CD14-positive monocyte (primary cell): ENCODE measurements around the gene ROBO4. TPM values are rescaled to one million over a fixed set of nuclear protein-coding genes. Genes with fewer than 3 reads are reported as not detected.

ENCODE experiments used
- DNase-seq, 3 donors: peaks; one replicate each; pipeline ENCODE4 v3.0.0-alpha.2; 2011 to 2022
- H2AFZ ChIP-seq: 2 replicates; pipeline ENCODE4 v1.6.0; 2012; ENCODE audit warnings: mild to moderate bottlenecking, low read depth, low read length, inconsistent platforms; ENCODE audit not compliant: insufficient read depth, poor library complexity, severe bottlenecking
- H3K27ac ChIP-seq, 2 donors: 1 replicate in 1 of 2; 2 replicates in 1 of 2; pipeline ENCODE4 v1.5.1; 2012 to 2013; ENCODE audit warnings: low read length in 2 of 2, control low read depth in 1 of 2, inconsistent platforms in 1 of 2, low read depth in 1 of 2, mild to moderate bottlenecking in 1 of 2
- H3K27me3 ChIP-seq, 2 donors: one replicate each; pipeline versions ENCODE4 v1.6.0 to v1.6.1; 2011 to 2013; ENCODE audit warnings: low read length in 2 of 2; ENCODE audit not compliant: control insufficient read depth in 2 of 2, insufficient read depth in 2 of 2
- H3K36me3 ChIP-seq, 2 donors: replicated peaks in 1 of 2; 1 replicate in 1 of 2; 2 replicates in 1 of 2; pipeline versions ENCODE4 v1.5.1 to v1.6.1; 2012 to 2013; ENCODE audit warnings: low read length in 2 of 2, control low read depth in 1 of 2, inconsistent platforms in 1 of 2, mild to moderate bottlenecking in 1 of 2; ENCODE audit not compliant: insufficient read depth in 2 of 2, control insufficient read depth in 1 of 2
- H3K4me1 ChIP-seq, 2 donors: 1 replicate in 1 of 2; 2 replicates in 1 of 2; pipeline versions ENCODE4 v1.5.1 to v1.6.1; 2012 to 2013; ENCODE audit warnings: low read length in 2 of 2, control low read depth in 1 of 2, inconsistent platforms in 1 of 2, mild to moderate bottlenecking in 1 of 2, moderate library complexity in 1 of 2; ENCODE audit not compliant: insufficient read depth in 2 of 2, control insufficient read depth in 1 of 2
- H3K4me2 ChIP-seq: replicated peaks from 2 replicates; pipeline ENCODE3; 2012; ENCODE audit warnings: low read length, moderate library complexity, mild to moderate bottlenecking; ENCODE audit not compliant: poor library complexity, severe bottlenecking; ENCODE audit errors: extremely low read depth
- H3K4me3 ChIP-seq, 3 experiments: fragments of 200-600 bp in 1 of 3; sonication (generic) in 1 of 3; replicated peaks in 1 of 3; 1 replicate in 2 of 3; 2 replicates in 1 of 3; pipeline ENCODE4 v1.5.1; 2011 to 2013; ENCODE audit warnings: low read length in 3 of 3, mild to moderate bottlenecking in 3 of 3, control low read depth in 2 of 3, low read depth in 2 of 3, inconsistent platforms in 1 of 3, moderate library complexity in 1 of 3
- H3K79me2 ChIP-seq: 2 replicates; pipeline ENCODE4 v1.6.0; 2012; ENCODE audit warnings: mild to moderate bottlenecking, control low read depth, inconsistent platforms, low read length, moderate library complexity; ENCODE audit not compliant: insufficient read depth
- H3K9ac ChIP-seq: 2 replicates; pipeline ENCODE4 v1.6.0; 2017; ENCODE audit warnings: low read length, mild to moderate bottlenecking; ENCODE audit not compliant: insufficient read depth, poor library complexity, severe bottlenecking
- H3K9me3 ChIP-seq, 2 donors: replicated peaks in 1 of 2; 1 replicate in 1 of 2; 2 replicates in 1 of 2; pipeline versions ENCODE4 v1.5.1 to v1.6.1; 2012 to 2013; ENCODE audit warnings: low read length in 2 of 2, control low read depth in 1 of 2; ENCODE audit not compliant: control insufficient read depth in 1 of 2, insufficient read depth in 1 of 2
- H4K20me1 ChIP-seq: 2 replicates; pipeline ENCODE4 v1.6.0; 2012; ENCODE audit warnings: mild to moderate bottlenecking, low read length, control low read depth, moderate library complexity; ENCODE audit not compliant: insufficient read depth
- H3K27ac Mint-ChIP-seq, 7 donors: one replicate each; pipeline ENCODE4 v1.8.0; 2020; ENCODE audit warnings: mild to moderate bottlenecking in 7 of 7, mixed read lengths in 7 of 7, moderate library complexity in 6 of 7, inconsistent platforms in 2 of 7
- H3K27me3 Mint-ChIP-seq, 3 donors: one replicate each; pipeline ENCODE4 v1.8.0; 2021 to 2022; ENCODE audit warnings: low read depth in 3 of 3, mild to moderate bottlenecking in 3 of 3, mixed read lengths in 3 of 3, moderate library complexity in 3 of 3, inconsistent platforms in 1 of 3
- H3K36me3 Mint-ChIP-seq, 2 donors: one replicate each; pipeline ENCODE4 v1.8.0; 2020; ENCODE audit warnings: mixed read lengths in 2 of 2, inconsistent platforms in 1 of 2, mild to moderate bottlenecking in 1 of 2
- H3K4me1 Mint-ChIP-seq: one replicate; pipeline ENCODE4 v1.8.0; 2020; ENCODE audit warnings: mild to moderate bottlenecking, mixed read lengths
- H3K4me3 Mint-ChIP-seq, 2 donors: one replicate each; pipeline ENCODE4 v1.8.0; 2020; ENCODE audit warnings: mild to moderate bottlenecking in 2 of 2, mixed read lengths in 2 of 2, moderate library complexity in 1 of 2
- H3K9me3 Mint-ChIP-seq, 7 donors: one replicate each; pipeline ENCODE4 v1.8.0; 2020 to 2022; ENCODE audit warnings: mixed read lengths in 7 of 7, mild to moderate bottlenecking in 6 of 7, moderate library complexity in 6 of 7, inconsistent platforms in 2 of 7
- WGBS: methylation state at CpG from one replicate; pipeline ENCODE4 v1.1.5; 2013; ENCODE audit warnings: missing lambda C conversion rate; ENCODE audit not compliant: insufficient coverage; 5-methylcytosine and 5-hydroxymethylcytosine counted together
- intact Hi-C, 2 donors: fragments of 100-400 bp; cut with micrococcal nuclease; formaldehyde crosslinking; loops; one replicate each; pipeline versions ENCODE4 v1.15.0 to v1.15.1; 2023
- polyA plus RNA-seq, 3 donors: library from polyadenylated mRNA; depleted of rRNA in 1 of 3; unstranded in 2 of 3; stranded (reverse) in 1 of 3; fragments of 300-500 nt in 2 of 3; fragments of >200 nt in 1 of 3; fragmentation: Illumina TruSeq in 2 of 3; gene quantifications; 1 replicate in 2 of 3; 2 replicates in 1 of 3; pipeline ENCODE4 v1.2.3, GENCODE V29; 2012 to 2021
- TF ChIP-seq, protein P1 (sequence below): fragments of 200-600 bp; IDR thresholded peaks from one replicate; pipeline ENCODE4 v1.8.0; 2022; ENCODE audit warnings: antibody characterized with exemption, mild to moderate bottlenecking

ROBO4 gene
- polyA plus RNA-seq, 3 donors: 0.19 to 0.20 TPM; not detected in 1

DNA sequence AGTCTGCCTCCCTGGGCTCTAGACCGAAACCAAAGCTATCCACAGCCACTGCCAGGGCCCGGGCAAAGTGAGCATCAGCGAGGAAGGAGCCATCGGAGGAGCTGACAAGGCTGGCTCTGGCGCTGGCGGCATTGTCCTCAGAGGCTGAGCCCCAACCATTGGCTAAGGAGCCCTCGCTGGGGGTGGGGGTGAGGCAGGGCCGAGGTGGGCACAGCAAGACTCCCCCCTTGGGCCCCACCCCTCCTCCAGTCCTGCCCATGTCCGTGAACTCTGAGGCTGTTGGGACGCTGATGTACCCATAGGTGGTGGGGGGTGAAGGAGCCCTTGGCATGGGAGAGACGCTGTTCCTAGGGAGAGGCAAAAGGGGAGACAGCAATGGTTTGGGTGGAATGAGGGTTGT lies 11.2 kb downstream of the ROBO4 start:
- no peaks in the 10 kb centered on the region for H3K9me3 Mint-ChIP-seq
- no peaks in the 10 kb centered on the region for H3K36me3 ChIP-seq
- no peak overlapping the region for H3K4me3 ChIP-seq
- peaks cover 13% of the 10 kb centered on the region for H3K4me1 Mint-ChIP-seq
- H3K36me3 Mint-ChIP-seq: no peaks in the 10 kb centered on the region
- H3K9me3 ChIP-seq: no peaks in the 10 kb centered on the region
- no peak overlapping the region for H3K9ac ChIP-seq
- DNase-seq: no peak
- TF ChIP-seq, protein P1, sequence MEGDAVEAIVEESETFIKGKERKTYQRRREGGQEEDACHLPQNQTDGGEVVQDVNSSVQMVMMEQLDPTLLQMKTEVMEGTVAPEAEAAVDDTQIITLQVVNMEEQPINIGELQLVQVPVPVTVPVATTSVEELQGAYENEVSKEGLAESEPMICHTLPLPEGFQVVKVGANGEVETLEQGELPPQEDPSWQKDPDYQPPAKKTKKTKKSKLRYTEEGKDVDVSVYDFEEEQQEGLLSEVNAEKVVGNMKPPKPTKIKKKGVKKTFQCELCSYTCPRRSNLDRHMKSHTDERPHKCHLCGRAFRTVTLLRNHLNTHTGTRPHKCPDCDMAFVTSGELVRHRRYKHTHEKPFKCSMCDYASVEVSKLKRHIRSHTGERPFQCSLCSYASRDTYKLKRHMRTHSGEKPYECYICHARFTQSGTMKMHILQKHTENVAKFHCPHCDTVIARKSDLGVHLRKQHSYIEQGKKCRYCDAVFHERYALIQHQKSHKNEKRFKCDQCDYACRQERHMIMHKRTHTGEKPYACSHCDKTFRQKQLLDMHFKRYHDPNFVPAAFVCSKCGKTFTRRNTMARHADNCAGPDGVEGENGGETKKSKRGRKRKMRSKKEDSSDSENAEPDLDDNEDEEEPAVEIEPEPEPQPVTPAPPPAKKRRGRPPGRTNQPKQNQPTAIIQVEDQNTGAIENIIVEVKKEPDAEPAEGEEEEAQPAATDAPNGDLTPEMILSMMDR: no peak
- intact Hi-C loops: no loop called here
- H3K4me2 ChIP-seq: no peak overlapping the region
- peaks cover 0 to 3% (median under 1%) of the 10 kb centered on the region in 3 donors for H3K27me3 Mint-ChIP-seq
- H3K27ac Mint-ChIP-seq: peak overlapping the region in 1 of 7 donors; percentile 55
- no peaks in the 10 kb centered on the region for H3K79me2 ChIP-seq
- H2AFZ ChIP-seq: no peak overlapping the region
- no peaks in the 10 kb centered on the region for H3K27me3 ChIP-seq
- peaks cover 6 to 12% of the 10 kb centered on the region in 2 donors for H3K4me1 ChIP-seq
- no peak overlapping the region for H3K4me3 Mint-ChIP-seq
- H3K27ac ChIP-seq: no peak overlapping the region
- H4K20me1 ChIP-seq: no peaks in the 10 kb centered on the region
- 100% methylated on average over 1 of the region's 11 CpGs for WGBS

DNA sequence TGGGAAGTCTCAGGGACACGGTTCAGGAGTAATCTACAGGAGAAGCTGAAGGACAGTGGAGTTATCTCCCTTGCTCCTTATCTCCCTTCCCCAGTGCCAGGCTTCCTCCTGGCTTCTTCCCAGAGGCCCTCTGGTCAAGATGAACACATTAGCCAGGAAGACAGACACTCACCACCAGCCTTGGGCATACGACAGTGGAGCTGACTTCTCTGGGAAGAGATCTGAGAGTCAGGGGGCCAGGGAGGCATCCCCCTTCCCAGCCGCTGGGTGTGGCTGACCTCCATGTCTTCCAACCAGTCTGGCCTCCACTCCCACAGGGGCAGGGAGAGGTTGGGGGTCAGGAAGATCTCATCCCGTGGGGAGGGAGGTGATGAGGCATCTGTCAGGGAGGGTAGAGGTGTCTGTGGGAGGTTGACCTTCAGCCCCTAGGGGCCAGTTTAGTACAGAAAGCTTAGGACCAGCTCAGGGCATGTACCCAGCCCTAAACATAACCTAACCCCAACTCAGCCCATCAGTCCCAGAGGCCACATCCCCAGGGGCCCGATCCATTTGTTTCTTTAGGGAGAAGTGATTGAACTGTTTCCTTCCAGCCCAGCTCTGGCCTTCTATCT lies 12.7 kb downstream of the ROBO4 start:
- Histone ChIP-seq H4K20me1 (no peaks in the 10 kb centered on the region), H3K27ac (no peak overlapping the region), H3K9ac (no peak overlapping the region), H3K36me3 (no peaks in the 10 kb centered on the region), H3K4me2 (no peak overlapping the region), H2AFZ (no peak overlapping the region), H3K27me3 (no peaks in the 10 kb centered on the region), H3K79me2 (no peaks in the 10 kb centered on the region), H3K9me3 (no peaks in the 10 kb centered on the region), H3K4me1 (peaks cover 6 to 12% of the 10 kb centered on the region in 2 donors), H3K4me3 (no peak overlapping the region)
- DNase-seq: no peak
- Mint-ChIP-seq H3K27ac (peak overlapping the region in 1 of 7 donors; percentile 57), H3K36me3 (no peaks in the 10 kb centered on the region), H3K4me1 (peaks cover 16% of the 10 kb centered on the region), H3K4me3 (no peak overlapping the region), H3K9me3 (peaks cover 0 to 5% (median 0%) of the 10 kb centered on the region in 7 donors), H3K27me3 (peaks cover 0 to 5% (median 3%) of the 10 kb centered on the region in 3 donors)
- intact Hi-C loops: no loop called here
- TF ChIP-seq, protein P1: no peak
- no CpG with 5 or more reads among the region's 5 CpGs for WGBS
